Body of pancreas (tissue), 4 donors: ENCODE data around the gene DNM3. TPM values are rescaled to one million over a fixed set of nuclear protein-coding genes. Genes with fewer than 3 reads are reported as not detected.

Experiments
- ATAC-seq: fragments of 150-250 bp; one replicate; pipeline ENCODE4 v1.9.1; 2016
- DNase-seq, 4 donors: peaks; one replicate each; pipeline ENCODE4 v3.0.0-alpha.2; 2019
- H3K27ac ChIP-seq, 4 donors: fragments of 200-600 bp; sonication (generic); 1 replicate in 3 of 4; 2 replicates in 1 of 4; pipeline versions ENCODE4 v1.5.1 to v1.6.1; 2016 to 2019; ENCODE audit warnings: mild to moderate bottlenecking in 1 of 4, mixed read lengths in 1 of 4, moderate library complexity in 1 of 4
- H3K27me3 ChIP-seq, 2 donors: fragments of 200-600 bp; sonication (generic); one replicate each; pipeline ENCODE4 v1.6.0; 2016; ENCODE audit warnings: mild to moderate bottlenecking in 1 of 2
- H3K36me3 ChIP-seq, 2 donors: fragments of 200-600 bp; sonication (generic); replicated peaks in 1 of 2; 2 replicates each; pipeline ENCODE4 v1.5.1; 2016; ENCODE audit warnings: low read depth in 2 of 2; ENCODE audit not compliant: insufficient read depth in 1 of 2
- H3K4me1 ChIP-seq: fragments of 200-600 bp; sonication (generic); one replicate; pipeline ENCODE4 v1.6.0; 2016
- H3K4me3 ChIP-seq, 2 donors: fragments of 200-600 bp; sonication (generic); 1 replicate in 1 of 2; 2 replicates in 1 of 2; pipeline ENCODE4 v1.5.1; 2016 to 2019
- H3K9me3 ChIP-seq, 3 donors: fragments of 200-600 bp; sonication (generic); 1 replicate in 2 of 3; 2 replicates in 1 of 3; pipeline ENCODE4 v1.5.1; 2016
- POLR2A ChIP-seq, 3 donors: fragments of 450-650 bp; IDR thresholded peaks; one replicate each; pipeline ENCODE4 v1.6.1; 2016; ENCODE audit warnings: antibody characterized with exemption in 3 of 3, mild to moderate bottlenecking in 2 of 3
- WGBS, 2 donors: methylation state at CpG; one replicate each; pipeline ENCODE4 v1.1.5; 2017; 5-methylcytosine and 5-hydroxymethylcytosine counted together
- intact Hi-C: fragments of 100-400 bp; cut with DNase I; formaldehyde crosslinking; loops from one replicate; pipeline ENCODE4 v1.15.1; 2023
- total RNA-seq, 2 donors: library from RNA; depleted of rRNA; stranded (reverse); fragments of >200 nt; gene quantifications; one replicate each; pipeline ENCODE4 v1.1.0, GENCODE V29; 2016
- TF ChIP-seq, protein P1 (sequence below), 7 experiments: fragments of 450-650 bp in 4 of 7; fragments of 200-600 bp in 3 of 7; sonication (generic) in 3 of 7; IDR thresholded peaks; one replicate each; pipeline ENCODE4 v1.5.1; 2016 to 2019; ENCODE audit warnings: antibody characterized with exemption in 7 of 7

The DNM3 gene
- total RNA-seq, 2 donors from 2014 or later: 2.9 to 4.0 TPM

DNA sequence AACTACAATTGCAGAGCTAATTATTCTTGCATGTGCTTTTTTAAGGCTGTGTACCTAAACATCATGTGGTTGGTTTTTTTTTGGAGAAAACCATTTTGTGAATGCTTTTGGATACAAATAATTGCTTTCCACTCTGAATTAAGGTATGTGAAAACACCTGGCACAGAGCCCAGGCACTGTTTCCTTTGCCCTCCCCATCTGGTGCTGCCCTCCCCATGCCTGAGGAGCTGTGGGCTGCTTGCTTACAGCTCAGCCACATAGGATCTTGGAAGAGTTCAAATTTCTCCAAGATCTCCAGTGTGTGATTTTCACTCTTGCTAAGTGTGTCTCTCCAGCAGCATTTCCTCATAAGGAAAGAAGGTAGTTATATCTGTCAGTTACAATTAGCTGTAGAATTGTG, 27.8 kb downstream of the DNM3 start:
- intact Hi-C loops: no loop called here
- Histone ChIP-seq H3K36me3 (no peaks in the 10 kb centered on the region), H3K9me3 (no peaks in the 10 kb centered on the region), H3K27me3 (no peaks in the 10 kb centered on the region), H3K27ac (no peak overlapping the region), H3K4me1 (peaks cover 4% of the 10 kb centered on the region), H3K4me3 (no peak overlapping the region)
- no peak for TF ChIP-seq POLR2A (IDR thresholded peaks at IDR 0.05)
- TF ChIP-seq, protein P1, sequence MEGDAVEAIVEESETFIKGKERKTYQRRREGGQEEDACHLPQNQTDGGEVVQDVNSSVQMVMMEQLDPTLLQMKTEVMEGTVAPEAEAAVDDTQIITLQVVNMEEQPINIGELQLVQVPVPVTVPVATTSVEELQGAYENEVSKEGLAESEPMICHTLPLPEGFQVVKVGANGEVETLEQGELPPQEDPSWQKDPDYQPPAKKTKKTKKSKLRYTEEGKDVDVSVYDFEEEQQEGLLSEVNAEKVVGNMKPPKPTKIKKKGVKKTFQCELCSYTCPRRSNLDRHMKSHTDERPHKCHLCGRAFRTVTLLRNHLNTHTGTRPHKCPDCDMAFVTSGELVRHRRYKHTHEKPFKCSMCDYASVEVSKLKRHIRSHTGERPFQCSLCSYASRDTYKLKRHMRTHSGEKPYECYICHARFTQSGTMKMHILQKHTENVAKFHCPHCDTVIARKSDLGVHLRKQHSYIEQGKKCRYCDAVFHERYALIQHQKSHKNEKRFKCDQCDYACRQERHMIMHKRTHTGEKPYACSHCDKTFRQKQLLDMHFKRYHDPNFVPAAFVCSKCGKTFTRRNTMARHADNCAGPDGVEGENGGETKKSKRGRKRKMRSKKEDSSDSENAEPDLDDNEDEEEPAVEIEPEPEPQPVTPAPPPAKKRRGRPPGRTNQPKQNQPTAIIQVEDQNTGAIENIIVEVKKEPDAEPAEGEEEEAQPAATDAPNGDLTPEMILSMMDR (IDR thresholded peaks at IDR 0.05): no peak
- no peak for ATAC-seq
- no peak for DNase-seq

DNA sequence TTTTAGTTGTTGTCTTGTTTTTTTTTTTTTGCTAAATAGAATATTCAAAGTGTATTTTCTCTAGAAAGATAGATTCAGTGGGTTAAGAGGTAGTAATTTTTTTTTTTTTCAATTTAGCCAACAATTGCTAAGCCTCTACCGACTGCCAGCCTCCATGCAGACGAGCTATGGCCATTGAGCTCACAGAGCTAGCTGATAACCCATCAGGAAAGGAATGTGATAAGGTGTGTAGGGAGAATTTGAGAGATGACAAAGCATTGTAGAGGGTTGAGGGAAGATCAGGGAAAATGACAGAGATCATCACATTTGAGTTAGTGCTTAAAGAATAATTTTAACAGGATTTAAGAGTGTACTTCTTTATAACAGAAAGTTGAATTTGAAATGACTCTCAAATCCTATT, 30.6 kb downstream of the DNM3 start:
- no peak overlapping the region for H3K27ac ChIP-seq
- intact Hi-C loops: no loop called here
- DNase-seq: no peak
- 64 to 69% methylated on average over 2 of the region's 2 CpGs for WGBS, 2 donors
- no peaks in the 10 kb centered on the region for H3K9me3 ChIP-seq
- ATAC-seq: no peak
- no peaks in the 10 kb centered on the region for H3K36me3 ChIP-seq
- H3K4me1 ChIP-seq: peaks cover 4% of the 10 kb centered on the region
- H3K4me3 ChIP-seq: no peak overlapping the region
- H3K27me3 ChIP-seq: no peaks in the 10 kb centered on the region
- TF ChIP-seq POLR2A (IDR thresholded peaks at IDR 0.05): no peak
- TF ChIP-seq, protein P1 (IDR thresholded peaks at IDR 0.05): no peak

DNA sequence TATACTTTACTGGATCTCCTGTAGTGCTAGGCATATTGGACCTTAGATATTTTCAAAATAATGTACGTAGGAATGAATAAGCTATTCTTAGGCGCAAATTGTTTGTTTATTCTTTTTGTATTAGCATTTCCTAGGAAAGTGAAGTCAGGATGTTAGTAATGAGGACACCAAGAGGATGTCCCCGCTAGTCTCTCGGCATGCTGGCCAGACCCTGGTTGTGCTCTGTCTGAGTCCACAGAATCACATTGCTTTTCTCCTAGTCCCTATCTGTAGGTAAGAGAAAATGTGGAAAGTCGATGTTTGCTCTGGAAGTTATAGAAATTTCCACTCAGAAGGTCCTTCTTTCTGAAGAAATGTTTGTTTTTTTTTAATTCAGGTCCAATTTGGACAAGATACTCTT, 31.1 kb downstream of the DNM3 start:
- no peak for TF ChIP-seq POLR2A (IDR thresholded peaks at IDR 0.05)
- TF ChIP-seq, protein P1 (IDR thresholded peaks at IDR 0.05): no peak
- no peak for DNase-seq
- no peak overlapping the region for H3K4me3 ChIP-seq
- no peak for ATAC-seq
- H3K4me1 ChIP-seq: peaks cover 4% of the 10 kb centered on the region
- H3K9me3 ChIP-seq: no peaks in the 10 kb centered on the region
- no peak overlapping the region for H3K27ac ChIP-seq
- H3K36me3 ChIP-seq: no peaks in the 10 kb centered on the region
- intact Hi-C loops: no loop called here
- H3K27me3 ChIP-seq: no peaks in the 10 kb centered on the region
- 78 to 80% methylated on average over 5 of the region's 5 CpGs for WGBS, 2 donors

DNA sequence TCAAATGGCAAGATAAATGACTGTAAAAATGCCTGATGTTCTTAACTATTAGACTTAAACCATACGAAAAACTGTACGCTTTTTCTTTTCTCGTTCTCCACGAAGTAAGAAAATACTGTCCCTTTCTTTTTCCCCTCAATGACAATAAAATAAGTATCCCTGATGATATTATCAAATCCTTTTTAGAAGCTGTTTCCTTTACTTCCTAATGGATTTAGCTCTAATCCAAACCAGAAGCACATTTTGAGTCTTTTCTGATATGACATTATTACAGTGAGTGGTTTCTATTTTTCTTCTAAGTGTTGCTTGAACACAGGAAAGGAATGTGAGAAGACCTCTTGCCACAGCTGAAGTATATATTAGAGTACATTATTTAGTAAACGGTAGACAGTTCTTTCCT, 32.4 kb downstream of the DNM3 start:
- Histone ChIP-seq H3K27ac (no peak overlapping the region), H3K27me3 (no peaks in the 10 kb centered on the region), H3K9me3 (no peaks in the 10 kb centered on the region), H3K4me1 (no peaks in the 10 kb centered on the region), H3K4me3 (no peak overlapping the region), H3K36me3 (no peaks in the 10 kb centered on the region)
- no peak for ATAC-seq
- 71 to 80% methylated on average over 5 of the region's 5 CpGs for WGBS, 2 donors
- intact Hi-C loops: no loop called here
- DNase-seq: no peak
- TF ChIP-seq, protein P1 (IDR thresholded peaks at IDR 0.05): no peak
- TF ChIP-seq POLR2A (IDR thresholded peaks at IDR 0.05): no peak

DNA sequence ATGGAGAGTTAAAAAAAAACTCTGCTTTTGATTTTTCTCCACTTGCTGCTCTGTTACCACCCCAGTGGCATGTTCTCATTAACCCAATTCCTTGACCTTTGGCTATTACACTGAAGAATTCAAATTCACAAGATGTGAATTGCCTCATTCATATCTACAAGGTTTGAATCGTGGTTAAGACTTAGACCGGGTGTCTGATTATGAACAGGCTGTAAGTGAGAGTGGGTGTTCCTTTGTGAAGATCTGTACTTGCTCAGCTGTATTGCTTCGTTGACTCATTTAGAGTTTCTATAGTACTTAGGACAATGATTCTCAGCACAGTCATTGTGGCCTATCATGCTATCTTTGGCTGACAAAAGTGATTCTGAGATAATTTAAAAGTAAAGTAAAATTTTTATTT, 36.4 kb downstream of the DNM3 start:
- Histone ChIP-seq H3K27ac (no peak overlapping the region), H3K36me3 (no peaks in the 10 kb centered on the region), H3K4me1 (no peaks in the 10 kb centered on the region), H3K27me3 (peaks cover 0 to 4% of the 10 kb centered on the region in 2 donors), H3K9me3 (no peaks in the 10 kb centered on the region), H3K4me3 (no peak overlapping the region)
- ATAC-seq (no peak), DNase-seq (no peak)
- WGBS, 2 donors: 55 to 70% methylated on average over 3 of the region's 3 CpGs
- intact Hi-C loops: no loop called here
- no peak for TF ChIP-seq POLR2A (IDR thresholded peaks at IDR 0.05)
- TF ChIP-seq, protein P1 (IDR thresholded peaks at IDR 0.05): no peak
